HG03064 (cell line): Measurements from ENCODE around the gene PARG.
"Not testable (repeated sequence)": the region's sequence is repeated elsewhere in the genome, so short reads cannot be mapped to it uniquely, and the experiment has no call there.

Source experiments
- ATAC-seq: cut with Tn5 transposase; IDR thresholded peaks from one replicate; pipeline ENCODE4 v1.9.1; 2021; ENCODE audit warnings: low read depth; ENCODE audit not compliant: unreplicated experiment

Gene PARG

DNA sequence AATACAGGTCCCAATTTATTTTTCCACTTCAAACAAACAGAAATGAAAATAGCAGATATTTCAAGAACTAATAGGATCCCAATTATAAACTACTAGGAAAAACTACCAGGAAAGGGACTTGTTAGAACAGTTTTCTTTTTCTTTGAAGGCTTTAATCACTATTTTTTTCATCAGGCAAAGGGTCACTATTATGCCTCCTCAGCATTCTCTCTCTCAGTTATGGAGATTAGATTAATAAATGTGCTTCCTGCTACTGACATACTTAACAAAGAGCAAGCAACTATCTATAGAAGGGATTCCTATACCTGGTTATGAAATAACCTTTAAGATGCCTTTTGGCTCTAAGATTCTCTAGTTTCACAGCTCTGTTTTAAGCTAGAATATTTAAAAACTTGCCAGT, 108.7 kb downstream of the PARG start:
- ATAC-seq = no peak

DNA sequence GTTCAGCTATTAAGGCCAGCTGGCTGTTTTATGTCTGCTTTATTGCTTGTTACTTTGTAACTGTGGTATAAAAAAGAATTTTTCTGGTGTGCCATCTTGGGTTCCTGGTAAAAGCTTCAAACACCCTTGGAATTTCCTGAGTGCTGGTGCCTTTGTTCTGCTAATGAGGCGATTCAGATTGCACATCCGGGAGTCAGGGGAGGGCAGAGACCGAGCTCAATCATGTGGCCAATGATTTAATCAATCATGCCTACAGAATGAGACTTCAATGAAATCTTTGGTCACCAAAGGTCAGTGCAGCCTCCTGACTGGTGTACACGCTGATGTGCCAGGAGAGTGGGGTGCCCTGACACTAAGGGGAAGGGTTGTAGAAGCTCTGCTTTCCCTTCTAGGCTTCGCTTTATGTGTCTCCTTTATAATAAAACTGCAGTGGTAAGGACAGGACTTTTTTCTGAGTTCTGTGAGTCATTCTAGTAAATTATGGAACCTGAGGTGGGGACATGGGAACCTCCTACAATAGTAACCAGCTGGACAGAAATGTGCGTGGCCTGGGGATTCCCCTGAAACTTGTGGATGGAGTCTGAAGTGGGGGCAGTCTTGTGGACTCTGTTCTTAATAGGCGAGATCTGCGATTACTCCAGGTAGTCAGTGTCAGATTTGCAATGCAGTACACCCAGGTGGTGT, 110.3 kb downstream of the PARG start:
- no peak for ATAC-seq

DNA sequence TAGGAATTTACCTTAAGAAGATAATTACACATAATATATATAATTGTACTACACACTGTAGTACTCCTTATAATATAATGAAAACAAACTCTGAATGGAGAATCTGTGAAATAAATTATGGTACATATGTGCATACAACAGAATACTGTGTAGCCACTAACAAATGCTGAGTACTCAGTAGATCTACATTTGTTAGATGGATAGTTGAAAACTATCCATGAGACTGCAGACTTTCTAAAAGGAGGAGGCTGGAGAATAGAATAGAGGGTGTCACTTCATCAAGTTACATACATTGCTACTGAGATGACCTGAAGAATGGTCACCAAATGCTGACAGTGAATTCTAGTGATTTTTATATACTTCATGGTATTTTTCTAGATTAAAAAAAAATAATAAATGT, 111.0 kb downstream of the PARG start:
- no peak for ATAC-seq

DNA sequence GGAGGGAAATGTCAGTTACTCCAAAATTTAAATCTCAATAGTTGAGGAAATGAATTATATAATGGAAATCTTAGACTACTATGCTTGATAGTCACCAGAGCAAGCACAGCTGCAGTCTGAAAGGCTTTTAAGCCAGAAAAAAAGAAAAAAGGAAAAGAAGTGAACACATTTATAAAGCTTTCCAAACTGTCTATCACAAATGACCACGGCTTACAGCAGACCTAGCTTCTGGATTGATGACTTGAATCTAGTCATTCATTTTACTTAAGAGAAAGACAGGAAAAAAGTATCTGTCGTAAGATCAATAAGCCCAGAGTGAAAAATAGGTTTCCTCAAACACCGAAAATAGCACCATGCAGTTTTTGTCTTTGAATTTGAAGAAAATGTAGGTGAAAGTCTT, 111.8 kb downstream of the PARG start:
- ATAC-seq = no peak

DNA sequence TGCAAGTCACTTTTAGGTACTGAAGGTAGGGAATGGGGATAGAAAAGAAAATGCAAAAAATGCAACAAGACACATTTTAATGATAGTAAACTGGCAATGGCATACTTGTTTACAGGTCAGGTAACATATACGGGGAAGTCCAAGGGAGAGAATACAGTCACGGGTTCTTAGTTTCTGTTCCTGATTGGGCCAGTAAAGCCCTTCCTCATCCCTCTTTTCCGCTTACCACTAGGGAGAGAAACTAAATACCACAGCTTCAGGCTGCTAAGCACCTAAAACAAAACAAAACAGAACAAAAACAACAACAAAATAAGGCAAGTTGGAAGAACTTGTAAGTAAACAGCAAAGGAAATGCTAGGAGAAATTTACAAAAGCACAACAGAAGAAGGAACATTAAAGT, 114.5 kb downstream of the PARG start:
- no peak for ATAC-seq

DNA sequence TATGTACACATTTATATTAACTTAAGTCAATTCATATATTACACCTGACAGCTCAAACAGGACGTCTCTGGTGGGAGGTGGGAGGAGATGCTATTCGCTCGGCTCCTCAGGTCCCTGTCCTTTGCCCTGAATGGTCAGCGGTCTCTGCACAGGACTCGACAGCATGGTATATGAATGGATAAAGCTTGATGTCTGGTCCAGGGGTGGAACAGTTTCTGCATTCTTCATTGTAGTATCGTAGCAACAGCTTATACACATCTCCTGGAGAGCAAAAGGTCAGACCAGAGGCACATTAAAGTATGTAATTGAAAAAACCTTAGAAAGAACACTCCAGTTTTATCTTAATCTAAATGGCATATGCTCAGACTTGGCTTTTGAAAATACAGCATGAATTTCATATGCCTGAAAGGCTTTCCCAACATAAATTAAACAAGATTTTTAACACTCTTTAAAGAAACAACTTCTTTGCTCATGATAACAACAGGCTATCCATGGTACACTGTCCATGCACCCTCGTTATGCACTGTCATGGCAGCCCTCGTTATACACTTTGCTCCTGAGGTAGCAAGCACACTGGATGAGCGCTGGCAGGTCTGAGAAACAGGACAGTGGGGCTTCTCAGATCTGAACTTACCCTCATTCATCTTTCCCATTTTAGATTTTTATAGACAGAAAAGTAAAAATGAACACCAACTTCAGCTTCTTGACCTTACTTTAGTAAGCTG, 122.4 kb downstream of the PARG start:
- ATAC-seq = no peak

DNA sequence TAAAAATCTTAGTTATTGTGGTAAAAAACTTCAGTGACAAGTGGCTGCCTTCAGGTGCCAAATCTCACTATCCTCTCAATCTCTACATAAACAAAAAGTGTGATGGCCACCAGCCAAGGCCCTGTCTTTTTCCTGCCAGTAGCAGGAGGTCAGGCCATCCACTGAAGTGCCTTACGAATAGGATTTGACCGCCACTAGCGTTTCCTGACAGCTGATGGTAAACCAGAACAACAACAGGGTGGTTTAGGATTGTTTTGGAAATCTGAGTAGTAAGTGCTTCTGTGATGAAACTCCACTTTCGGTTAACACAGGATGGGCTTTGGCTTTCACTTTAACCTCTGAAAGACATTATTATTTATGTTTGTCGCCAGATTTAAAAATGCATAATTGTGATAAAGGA, 124.0 kb downstream of the PARG start:
- no peak for ATAC-seq

DNA sequence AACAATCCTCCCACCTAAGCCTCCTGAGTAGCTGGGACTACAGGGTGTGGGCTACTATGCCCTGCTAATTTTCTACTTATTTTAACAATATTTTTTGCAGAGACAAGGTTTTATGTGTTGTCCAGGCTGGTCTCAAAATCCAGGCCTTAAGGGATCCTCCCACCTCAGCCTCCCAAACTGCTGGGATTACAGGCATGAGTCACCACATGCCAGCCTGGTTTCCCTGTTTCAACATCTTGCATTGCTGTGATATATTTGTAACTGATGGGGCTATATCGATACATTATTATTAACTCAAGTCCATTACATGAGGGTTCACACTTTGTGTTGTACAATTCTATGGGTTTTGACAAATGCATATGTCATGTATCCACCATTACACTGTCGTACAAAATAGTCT, 137.8 kb downstream of the PARG start:
- no peak for ATAC-seq

DNA sequence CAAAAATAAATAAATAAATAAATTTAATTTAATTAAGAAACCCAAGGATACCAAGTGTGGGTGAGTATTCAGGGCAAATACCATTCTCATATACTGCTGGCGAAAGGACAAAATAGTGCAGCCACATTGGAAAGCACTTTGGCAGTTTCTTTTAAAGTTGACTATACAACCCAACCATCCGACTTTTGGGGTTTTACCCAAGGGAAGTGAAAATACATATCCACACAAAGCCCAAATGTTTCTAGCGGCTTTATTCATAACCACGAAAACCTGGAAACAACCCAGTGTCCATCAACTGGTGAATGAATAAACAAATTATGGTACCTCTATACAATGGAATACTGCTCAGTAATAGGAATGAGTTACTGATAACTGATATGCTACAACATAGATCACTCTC, 143.6 kb downstream of the PARG start:
- ATAC-seq = no peak

DNA sequence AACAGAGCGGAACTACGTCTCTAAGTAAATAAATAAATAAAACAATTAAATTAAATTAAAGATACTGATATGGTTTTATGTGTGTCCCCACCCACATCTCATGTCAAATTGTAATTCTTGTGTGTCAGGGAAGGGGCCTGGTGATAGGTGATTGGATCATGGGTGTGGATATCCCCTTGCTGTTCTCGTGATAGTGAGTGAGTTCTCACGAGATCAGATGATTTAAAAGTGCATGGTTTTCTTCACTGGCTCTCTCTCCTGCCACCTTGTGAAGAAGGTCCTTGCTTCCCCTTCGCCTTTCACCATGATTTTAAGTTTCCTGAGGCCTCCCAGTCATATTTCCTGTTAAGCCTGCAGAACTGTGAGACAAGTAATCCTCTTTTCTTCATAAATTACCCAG, 150.7 kb downstream of the PARG start:
- ATAC-seq = no peak

DNA sequence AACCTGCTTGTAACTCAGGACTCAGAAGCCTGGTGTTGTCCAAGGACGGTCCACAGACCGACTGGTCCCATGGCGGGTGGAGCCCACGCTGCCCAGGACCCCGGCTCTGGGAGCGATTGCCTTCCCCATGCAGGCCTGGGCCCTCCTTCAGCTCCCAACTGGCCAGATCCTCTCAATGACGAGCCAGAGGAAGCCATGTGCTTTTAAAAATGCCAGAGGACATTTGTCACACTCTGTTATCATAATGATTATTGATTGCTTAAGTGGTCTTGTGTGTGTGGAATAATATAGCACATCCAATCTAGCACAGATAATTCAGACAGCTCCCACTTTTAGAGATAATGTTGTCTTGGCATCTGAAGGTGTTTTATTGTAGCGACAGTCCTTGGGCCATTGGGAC, 157.1 kb downstream of the PARG start:
- no peak for ATAC-seq

DNA sequence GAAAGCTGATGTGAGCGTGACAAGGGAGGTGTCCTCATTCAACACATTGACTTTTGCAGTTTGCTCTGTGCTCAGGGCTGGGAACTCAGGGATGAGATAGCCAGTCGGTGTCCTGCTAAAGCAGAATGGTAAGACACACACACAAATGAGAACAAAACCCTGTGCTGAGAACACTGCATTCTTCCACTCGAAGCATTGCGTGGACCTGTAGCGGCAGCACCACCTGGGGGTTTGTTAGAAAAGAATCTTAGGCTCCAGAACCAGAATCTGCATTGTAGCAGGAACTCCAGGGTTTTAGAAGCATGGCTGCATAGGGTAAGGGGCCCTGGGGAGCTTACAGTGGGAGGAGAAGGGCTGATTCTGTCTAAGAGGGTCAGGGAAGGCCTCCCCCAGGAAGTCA, 158.2 kb downstream of the PARG start:
- ATAC-seq = no peak

DNA sequence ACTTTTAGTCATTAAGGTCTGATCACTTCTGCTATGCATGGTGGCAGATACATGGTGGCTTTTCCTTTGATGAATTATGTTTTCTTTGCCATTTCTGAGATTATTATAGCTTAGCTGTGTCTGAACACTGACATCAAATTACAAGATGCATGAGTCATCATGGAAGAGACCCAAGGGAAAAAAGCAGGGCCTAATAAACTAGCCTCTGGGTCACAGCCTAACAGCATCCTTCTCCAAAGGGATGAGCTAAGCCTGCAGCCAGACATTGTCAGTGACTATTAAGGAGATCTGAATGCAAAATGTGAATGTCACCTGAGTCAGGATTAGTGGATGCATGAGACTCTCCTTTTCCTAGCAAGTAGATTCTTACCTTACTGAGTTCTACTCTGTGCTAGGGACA, 160.6 kb downstream of the PARG start:
- ATAC-seq = no peak

DNA sequence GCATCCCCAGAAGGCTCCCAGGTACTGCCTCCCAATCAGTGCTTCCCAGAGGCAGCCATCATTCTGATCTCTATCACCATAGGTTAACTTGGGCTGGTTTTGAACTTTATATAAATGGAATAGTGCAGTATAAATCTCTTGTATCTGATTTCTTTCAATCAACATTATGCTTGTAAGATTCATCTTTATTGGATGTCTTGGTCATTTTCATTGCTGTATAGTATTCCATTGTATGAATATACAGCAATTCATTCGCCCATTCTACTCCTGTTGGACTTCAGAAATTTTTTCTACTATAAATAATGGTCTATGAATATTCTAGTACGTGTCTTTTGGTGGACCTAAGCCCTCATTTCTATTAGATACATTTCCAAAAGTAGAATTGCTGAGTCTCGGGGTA, 163.6 kb downstream of the PARG start:
- ATAC-seq = no peak

DNA sequence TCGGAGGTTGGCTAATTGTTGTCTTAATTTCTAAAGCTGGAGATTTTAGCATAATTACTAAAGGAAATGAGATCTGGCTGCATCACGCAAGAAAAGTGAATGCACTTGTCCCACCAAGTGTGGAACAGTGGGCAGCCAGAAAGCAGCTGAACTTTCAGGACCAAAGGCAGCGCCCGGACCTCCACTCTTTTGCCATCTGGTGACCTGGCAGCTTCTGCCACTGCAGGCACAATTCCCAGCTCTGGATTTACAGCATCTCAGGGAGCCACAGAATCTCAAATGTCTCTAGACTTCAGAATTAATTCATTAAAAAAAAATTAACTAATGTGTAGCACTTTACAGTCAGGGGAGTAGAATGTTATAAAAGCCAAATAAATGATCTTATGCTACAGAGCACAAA, 165.0 kb downstream of the PARG start:
- no peak for ATAC-seq

DNA sequence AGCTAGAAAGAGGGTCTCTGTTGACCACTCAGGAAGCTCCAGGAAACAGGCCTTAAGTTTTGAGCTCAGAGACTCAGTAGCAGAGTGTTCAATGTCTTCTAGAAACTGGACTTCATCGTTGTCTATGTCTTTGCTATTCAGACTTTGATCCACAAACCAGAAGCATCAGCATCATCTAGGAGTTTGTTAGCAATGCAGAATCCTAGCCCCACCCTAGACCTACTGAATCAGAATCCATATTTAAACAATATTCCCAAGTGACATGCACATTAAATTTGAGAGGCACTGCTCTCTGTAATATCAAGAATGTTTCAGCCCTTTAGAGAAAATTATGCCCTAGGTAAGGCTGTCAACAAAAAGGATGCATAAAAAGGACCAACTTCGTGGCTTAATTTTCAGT, 166.8 kb downstream of the PARG start:
- no peak for ATAC-seq

DNA sequence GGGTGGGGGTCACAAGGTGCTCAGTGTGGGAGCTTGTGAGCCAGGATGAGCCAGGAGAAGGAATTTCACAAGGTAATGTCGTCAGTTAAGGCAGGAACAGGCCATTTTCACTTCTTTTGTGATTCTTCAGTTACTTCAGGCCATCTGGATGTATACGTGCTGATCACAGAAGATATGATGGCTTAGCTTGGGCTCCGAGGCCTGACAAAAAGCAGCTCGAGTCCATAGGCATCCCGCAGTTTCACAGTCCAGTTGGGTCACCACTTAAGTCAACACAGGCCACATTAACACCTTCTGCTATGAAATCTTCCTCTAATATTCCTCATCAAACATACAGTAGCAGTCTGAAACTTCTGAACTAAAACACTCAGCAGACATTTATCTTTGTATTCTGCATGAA, 168.9 kb downstream of the PARG start:
- ATAC-seq = not testable (repeated sequence)

DNA sequence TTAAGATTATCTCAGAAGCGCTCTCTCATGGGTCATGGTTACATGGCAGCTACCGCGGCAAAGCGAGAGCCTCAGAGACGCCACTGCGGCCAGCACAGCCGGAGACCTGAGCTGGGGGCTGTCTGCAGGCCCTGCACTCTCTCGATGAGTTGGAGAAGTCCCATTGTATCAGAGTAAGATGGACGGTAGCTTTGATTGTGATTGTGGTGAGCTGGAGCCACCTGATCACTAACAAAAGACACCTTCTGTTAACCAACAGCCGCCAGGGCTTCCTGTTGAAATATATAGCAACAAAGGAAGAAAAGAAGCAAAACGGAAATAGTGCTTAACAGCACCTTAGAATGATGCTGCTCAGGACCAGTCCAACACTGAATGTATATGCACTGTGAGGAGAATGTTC, 170.8 kb downstream of the PARG start:
- ATAC-seq = not testable (repeated sequence)

DNA sequence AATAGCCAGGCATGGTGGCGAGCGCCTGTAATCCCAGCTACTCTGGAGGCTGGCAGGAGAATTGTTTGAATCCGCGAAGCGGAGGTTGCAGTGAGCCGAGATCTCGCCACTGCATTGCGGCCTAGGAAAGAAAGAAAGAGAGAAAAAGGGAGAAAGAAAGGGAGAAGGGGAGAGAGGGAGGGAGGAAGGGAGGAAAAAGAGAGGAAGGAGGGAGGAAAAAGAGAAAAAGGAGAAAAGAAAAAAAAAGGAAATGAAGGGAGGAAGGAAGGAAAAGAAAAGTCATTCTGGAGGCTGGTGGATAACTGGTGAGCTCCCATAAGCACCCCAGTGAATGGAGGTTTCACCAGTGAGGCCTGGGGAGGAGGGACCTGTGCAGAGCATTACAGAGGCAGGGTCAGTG, 172.1 kb downstream of the PARG start:
- ATAC-seq = no peak

DNA sequence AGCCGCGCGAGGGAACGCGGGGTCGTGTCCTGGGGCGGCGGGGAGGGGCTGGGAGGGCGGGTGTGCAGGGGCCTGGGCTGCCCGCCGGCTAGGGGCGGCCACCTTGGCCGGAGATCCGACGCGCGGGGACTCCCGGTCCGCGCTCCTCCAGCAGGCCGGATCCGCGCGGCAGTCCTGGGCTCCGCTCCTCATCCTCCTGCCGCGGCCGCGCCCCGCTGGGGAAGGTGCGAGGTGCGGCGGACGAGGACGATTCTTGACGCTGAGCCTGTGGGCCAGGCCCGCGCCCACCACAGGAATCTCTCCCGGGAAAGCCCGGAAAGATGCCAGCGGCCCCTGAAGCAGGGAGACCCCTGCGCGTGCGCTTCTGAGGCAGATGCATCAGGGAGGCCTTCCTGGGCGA, 173.1 kb downstream of the PARG start:
- ATAC-seq = no peak

DNA sequence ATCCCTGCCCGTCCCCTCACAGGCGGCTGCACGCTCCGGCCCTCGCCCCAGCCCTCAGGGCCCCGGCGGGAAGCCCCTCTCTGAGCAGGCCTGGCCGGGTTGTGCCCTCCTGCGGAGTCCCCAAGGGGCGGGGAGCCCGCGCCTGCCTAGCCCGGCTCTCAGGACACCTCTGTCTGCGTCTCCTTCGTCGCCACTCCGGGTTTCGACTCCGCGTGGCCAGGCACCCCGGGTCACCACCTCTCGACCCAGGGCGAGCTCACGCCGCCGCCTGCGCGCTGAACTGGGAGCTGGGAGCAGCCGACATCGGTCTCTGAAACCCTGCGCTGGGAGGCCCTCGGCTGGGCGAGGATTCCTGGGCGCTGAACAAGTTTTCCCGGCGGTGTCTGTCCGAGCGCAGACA, 173.5 kb downstream of the PARG start:
- ATAC-seq = no peak
